ENCODE measurements around the gene TMEM135.

TMEM135 gene

DNA sequence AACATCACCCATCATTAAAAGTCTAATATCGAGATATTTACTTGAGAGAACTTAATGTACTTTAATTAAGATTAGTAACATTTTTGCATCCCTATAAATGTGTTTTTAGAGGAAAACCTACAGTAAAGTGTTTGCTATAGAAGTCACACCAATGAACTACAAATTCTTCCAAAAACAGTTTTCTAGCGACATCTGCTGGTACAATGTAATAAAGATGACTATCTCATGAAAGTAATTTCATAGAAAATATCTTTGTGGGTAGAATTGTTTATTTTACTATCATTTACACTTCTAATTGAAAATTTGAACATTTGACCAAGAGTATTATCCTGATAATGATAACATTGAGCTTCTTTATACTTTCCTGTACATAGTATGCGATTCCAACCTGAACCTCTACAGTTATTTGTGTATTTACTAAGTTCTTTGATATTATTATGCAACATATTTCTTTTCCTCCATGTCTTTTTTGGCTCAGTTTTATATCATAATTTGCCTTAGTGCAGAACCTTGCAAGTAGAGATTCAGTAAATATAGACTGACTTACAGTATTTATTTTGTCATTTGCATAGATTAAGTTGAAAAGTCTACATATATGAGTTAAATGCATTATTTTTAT, 252.7 kb downstream of the TMEM135 start:
- TF ChIP-seq, protein P1, sequence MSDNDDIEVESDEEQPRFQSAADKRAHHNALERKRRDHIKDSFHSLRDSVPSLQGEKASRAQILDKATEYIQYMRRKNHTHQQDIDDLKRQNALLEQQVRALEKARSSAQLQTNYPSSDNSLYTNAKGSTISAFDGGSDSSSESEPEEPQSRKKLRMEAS (IDR thresholded peaks at IDR 0.05): no peak
- TF ChIP-seq FOXM1 (IDR thresholded peaks at IDR 0.05; ENCODE audit: borderline replicate concordance, low read depth) (no peak), CEBPB (IDR thresholded peaks at IDR 0.05) (no peak), RAD21 (IDR thresholded peaks at IDR 0.05; ENCODE audit: low read depth) (peak; percentile 79), EP300 (IDR thresholded peaks at IDR 0.05; ENCODE audit: borderline replicate concordance) (no peak)
- TF ChIP-seq, protein P2, sequence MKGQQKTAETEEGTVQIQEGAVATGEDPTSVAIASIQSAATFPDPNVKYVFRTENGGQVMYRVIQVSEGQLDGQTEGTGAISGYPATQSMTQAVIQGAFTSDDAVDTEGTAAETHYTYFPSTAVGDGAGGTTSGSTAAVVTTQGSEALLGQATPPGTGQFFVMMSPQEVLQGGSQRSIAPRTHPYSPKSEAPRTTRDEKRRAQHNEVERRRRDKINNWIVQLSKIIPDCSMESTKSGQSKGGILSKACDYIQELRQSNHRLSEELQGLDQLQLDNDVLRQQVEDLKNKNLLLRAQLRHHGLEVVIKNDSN (IDR thresholded peaks at IDR 0.05): no peak

DNA sequence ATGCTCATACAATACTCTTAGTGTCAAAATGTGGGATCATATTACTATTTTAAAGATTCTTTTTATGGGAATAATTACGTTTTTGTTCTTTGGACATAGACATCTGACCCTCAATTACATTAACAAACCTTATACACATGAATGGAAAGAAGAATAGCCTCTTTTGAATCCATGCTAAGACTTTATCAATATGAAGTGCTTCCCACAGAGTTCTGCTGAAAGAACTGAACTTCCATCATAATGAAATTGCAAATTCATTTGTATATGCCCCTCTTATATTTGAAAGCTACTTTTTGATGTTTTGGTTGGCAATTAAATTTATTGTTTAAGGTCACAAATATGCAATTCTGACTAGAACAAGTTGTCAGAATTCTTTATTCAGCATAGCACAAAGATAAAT, 254.9 kb downstream of the TMEM135 start:
- TF ChIP-seq, protein P3, sequence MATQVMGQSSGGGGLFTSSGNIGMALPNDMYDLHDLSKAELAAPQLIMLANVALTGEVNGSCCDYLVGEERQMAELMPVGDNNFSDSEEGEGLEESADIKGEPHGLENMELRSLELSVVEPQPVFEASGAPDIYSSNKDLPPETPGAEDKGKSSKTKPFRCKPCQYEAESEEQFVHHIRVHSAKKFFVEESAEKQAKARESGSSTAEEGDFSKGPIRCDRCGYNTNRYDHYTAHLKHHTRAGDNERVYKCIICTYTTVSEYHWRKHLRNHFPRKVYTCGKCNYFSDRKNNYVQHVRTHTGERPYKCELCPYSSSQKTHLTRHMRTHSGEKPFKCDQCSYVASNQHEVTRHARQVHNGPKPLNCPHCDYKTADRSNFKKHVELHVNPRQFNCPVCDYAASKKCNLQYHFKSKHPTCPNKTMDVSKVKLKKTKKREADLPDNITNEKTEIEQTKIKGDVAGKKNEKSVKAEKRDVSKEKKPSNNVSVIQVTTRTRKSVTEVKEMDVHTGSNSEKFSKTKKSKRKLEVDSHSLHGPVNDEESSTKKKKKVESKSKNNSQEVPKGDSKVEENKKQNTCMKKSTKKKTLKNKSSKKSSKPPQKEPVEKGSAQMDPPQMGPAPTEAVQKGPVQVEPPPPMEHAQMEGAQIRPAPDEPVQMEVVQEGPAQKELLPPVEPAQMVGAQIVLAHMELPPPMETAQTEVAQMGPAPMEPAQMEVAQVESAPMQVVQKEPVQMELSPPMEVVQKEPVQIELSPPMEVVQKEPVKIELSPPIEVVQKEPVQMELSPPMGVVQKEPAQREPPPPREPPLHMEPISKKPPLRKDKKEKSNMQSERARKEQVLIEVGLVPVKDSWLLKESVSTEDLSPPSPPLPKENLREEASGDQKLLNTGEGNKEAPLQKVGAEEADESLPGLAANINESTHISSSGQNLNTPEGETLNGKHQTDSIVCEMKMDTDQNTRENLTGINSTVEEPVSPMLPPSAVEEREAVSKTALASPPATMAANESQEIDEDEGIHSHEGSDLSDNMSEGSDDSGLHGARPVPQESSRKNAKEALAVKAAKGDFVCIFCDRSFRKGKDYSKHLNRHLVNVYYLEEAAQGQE (IDR thresholded peaks at IDR 0.05; ENCODE audit: low read depth): no peak
- TF ChIP-seq, protein P2 (IDR thresholded peaks at IDR 0.05): no peak
- no peak for TF ChIP-seq CREB1 (IDR thresholded peaks at IDR 0.05; ENCODE audit: low read depth)
- no peak for TF ChIP-seq FOXM1 (IDR thresholded peaks at IDR 0.05; ENCODE audit: borderline replicate concordance, low read depth)
- TF ChIP-seq, protein P1 (IDR thresholded peaks at IDR 0.05): no peak
- no peak for TF ChIP-seq TAF1 (IDR thresholded peaks at IDR 0.05; ENCODE audit: low read depth)
- no peak for TF ChIP-seq TEAD4 (IDR thresholded peaks at IDR 0.05)
- TF ChIP-seq EGR1 (IDR thresholded peaks at IDR 0.05): no peak
- no peak for TF ChIP-seq CEBPB (IDR thresholded peaks at IDR 0.05)
- TF ChIP-seq TCF12 (IDR thresholded peaks at IDR 0.05; ENCODE audit: low read depth): no peak
- TF ChIP-seq ZBTB7A (IDR thresholded peaks at IDR 0.05; ENCODE audit: low read depth): no peak
- no peak for TF ChIP-seq RAD21 (IDR thresholded peaks at IDR 0.05; ENCODE audit: low read depth)
- no peak for TF ChIP-seq EP300 (IDR thresholded peaks at IDR 0.05; ENCODE audit: borderline replicate concordance)
- no peak for TF ChIP-seq YY1 (IDR thresholded peaks at IDR 0.05; ENCODE audit: low read depth)
- no peak for TF ChIP-seq NFIC (IDR thresholded peaks at IDR 0.05)

DNA sequence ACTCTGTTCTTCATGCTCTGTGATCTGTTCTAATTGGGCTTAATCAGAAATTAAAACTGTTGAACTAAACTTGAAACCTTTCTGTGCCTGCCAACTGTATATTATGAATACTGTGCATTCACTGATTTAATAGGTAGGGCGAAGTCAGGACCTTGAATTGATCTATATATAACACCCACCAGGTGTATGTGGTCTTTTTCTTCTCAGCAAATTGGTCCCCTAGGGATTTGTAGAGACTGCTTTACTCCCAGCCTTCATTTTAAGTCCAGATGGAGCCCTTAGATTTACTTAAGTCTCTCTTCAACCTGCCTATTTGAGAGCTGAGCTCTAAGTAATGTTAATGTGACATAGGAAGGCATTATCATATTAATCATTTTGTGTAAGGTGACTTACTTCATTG, 257.5 kb downstream of the TMEM135 start:
- no peak for TF ChIP-seq ZBTB7A (IDR thresholded peaks at IDR 0.05; ENCODE audit: low read depth)

DNA sequence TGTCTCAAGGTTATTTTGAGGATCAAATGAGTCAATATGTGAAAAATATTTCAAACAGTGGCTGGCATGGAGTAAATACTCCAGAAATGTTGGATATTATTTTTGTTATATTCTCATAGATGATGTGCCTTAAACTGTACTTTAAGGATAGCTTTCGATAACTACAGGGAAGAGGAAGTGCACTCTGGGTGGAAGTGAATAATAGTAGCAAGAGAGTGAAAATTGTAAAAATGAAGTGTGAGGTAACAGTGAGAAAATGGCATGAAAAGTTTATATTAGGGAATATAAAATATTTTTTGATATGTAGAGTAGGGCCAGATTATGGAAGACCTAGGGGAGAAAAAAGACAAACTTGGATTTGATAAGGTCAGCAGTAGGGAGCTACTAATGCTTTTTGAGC, 258.9 kb downstream of the TMEM135 start:
- TF ChIP-seq NFIC (IDR thresholded peaks at IDR 0.05): no peak
- TF ChIP-seq, protein P1 (IDR thresholded peaks at IDR 0.05): no peak
- TF ChIP-seq EGR1 (IDR thresholded peaks at IDR 0.05): no peak
- TF ChIP-seq TCF12 (IDR thresholded peaks at IDR 0.05; ENCODE audit: low read depth): no peak
- TF ChIP-seq, protein P2 (IDR thresholded peaks at IDR 0.05): no peak
- TF ChIP-seq CREB1 (IDR thresholded peaks at IDR 0.05; ENCODE audit: low read depth): no peak
- TF ChIP-seq TEAD4 (IDR thresholded peaks at IDR 0.05): no peak
- no peak for TF ChIP-seq FOXM1 (IDR thresholded peaks at IDR 0.05; ENCODE audit: borderline replicate concordance, low read depth)
- no peak for TF ChIP-seq YY1 (IDR thresholded peaks at IDR 0.05; ENCODE audit: low read depth)
- no peak for TF ChIP-seq ZBTB7A (IDR thresholded peaks at IDR 0.05; ENCODE audit: low read depth)
- no peak for TF ChIP-seq RAD21 (IDR thresholded peaks at IDR 0.05; ENCODE audit: low read depth)

DNA sequence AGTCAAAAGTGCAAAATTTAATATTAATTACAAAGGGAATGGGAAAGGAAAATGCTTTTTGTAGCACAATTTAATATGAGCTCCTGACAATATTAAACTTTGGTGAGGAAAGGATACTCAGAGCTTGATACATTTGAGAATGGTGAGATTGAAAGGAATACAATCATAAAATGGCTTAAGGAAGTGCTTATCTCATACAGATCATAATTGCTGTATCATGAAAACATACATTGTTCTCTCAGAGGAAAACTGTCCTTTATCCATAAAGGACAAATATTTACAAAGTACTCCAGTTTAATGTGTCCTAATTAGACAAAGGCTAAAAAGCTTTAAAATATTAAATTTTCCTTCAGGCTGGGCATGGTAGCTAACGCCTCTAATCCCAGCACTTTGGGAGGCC, 260.4 kb downstream of the TMEM135 start:
- TF ChIP-seq, protein P3 (IDR thresholded peaks at IDR 0.05; ENCODE audit: low read depth): no peak
- no peak for TF ChIP-seq EP300 (IDR thresholded peaks at IDR 0.05; ENCODE audit: borderline replicate concordance)
- no peak for TF ChIP-seq ZBTB7A (IDR thresholded peaks at IDR 0.05; ENCODE audit: low read depth)
- no peak for TF ChIP-seq YY1 (IDR thresholded peaks at IDR 0.05; ENCODE audit: low read depth)
- no peak for TF ChIP-seq TAF1 (IDR thresholded peaks at IDR 0.05; ENCODE audit: low read depth)
- TF ChIP-seq TEAD4 (IDR thresholded peaks at IDR 0.05): no peak
- TF ChIP-seq CEBPB (IDR thresholded peaks at IDR 0.05): no peak
- no peak for TF ChIP-seq RAD21 (IDR thresholded peaks at IDR 0.05; ENCODE audit: low read depth)
- TF ChIP-seq, protein P1 (IDR thresholded peaks at IDR 0.05): no peak
- no peak for TF ChIP-seq CREB1 (IDR thresholded peaks at IDR 0.05; ENCODE audit: low read depth)
- no peak for TF ChIP-seq FOXM1 (IDR thresholded peaks at IDR 0.05; ENCODE audit: borderline replicate concordance, low read depth)
- no peak for TF ChIP-seq EGR1 (IDR thresholded peaks at IDR 0.05)
- no peak for TF ChIP-seq TCF12 (IDR thresholded peaks at IDR 0.05; ENCODE audit: low read depth)
- TF ChIP-seq NFIC (IDR thresholded peaks at IDR 0.05): no peak
- TF ChIP-seq, protein P2 (IDR thresholded peaks at IDR 0.05): no peak
